Keratinocyte (primary cell): ENCODE data around the gene DCAF15. TPM values are rescaled to one million over a fixed set of nuclear protein-coding genes. Genes with fewer than 3 reads are reported as not detected.

Experiments
- DNase-seq: peaks from one replicate; pipeline ENCODE4 v3.0.0-alpha.2; 2011; ENCODE audit warnings: low read depth, missing footprints, low spot score
- FAIRE-seq: peaks from 2 replicates; lab custom pipeline; 2011; peaks lifted over from hg19 to GRCh38; lab: Jason Lieb, UNC
- H2AFZ ChIP-seq: 2 replicates; pipeline ENCODE4 v1.6.0; 2012; ENCODE audit warnings: low read length, control low read depth, inconsistent platforms; ENCODE audit not compliant: control insufficient read depth
- H3K27ac ChIP-seq: 2 replicates; pipeline ENCODE4 v1.5.1; 2011; ENCODE audit warnings: low read length; ENCODE audit not compliant: control insufficient read depth, insufficient read depth
- H3K27me3 ChIP-seq: 3 replicates; pipeline ENCODE4 v1.6.0; 2011; ENCODE audit warnings: low read length; ENCODE audit not compliant: control insufficient read depth, insufficient read depth; ENCODE audit errors: extremely low read depth
- H3K36me3 ChIP-seq, 2 experiments: 2 replicates in 1 of 2; 3 replicates in 1 of 2; pipeline ENCODE4 v1.5.1; 2011; ENCODE audit warnings: low read length in 2 of 2, mild to moderate bottlenecking in 1 of 2; ENCODE audit not compliant: control insufficient read depth in 2 of 2, insufficient read depth in 2 of 2; ENCODE audit errors: extremely low read depth in 1 of 2
- H3K4me1 ChIP-seq: 3 replicates; pipeline ENCODE4 v1.5.1; 2011; ENCODE audit warnings: low read length; ENCODE audit not compliant: control insufficient read depth, insufficient read depth; ENCODE audit errors: extremely low read depth
- H3K4me2 ChIP-seq: 3 replicates; pipeline ENCODE4 v1.6.0; 2011; ENCODE audit warnings: low read depth, low read length; ENCODE audit not compliant: control insufficient read depth, insufficient read depth; ENCODE audit errors: extremely low read depth
- H3K4me3 ChIP-seq, 3 experiments: fragments of 200-600 bp in 1 of 3; sonication (generic) in 1 of 3; 2 replicates in 2 of 3; 3 replicates in 1 of 3; pipeline ENCODE4 v1.5.1; 2011 to 2016; ENCODE audit warnings: low read length in 3 of 3, mild to moderate bottlenecking in 3 of 3, control low read depth in 2 of 3, inconsistent platforms in 1 of 3, low read depth in 1 of 3, mixed read lengths in 1 of 3, mixed run types in 1 of 3, moderate library complexity in 1 of 3; ENCODE audit not compliant: control insufficient read depth in 2 of 3, insufficient read depth in 2 of 3; ENCODE audit errors: extremely low read depth in 1 of 3
- H3K79me2 ChIP-seq: 2 replicates; pipeline ENCODE4 v1.6.0; 2012; ENCODE audit warnings: low read length; ENCODE audit not compliant: control insufficient read depth, insufficient read depth
- H3K9ac ChIP-seq: 3 replicates; pipeline ENCODE4 v1.6.0; 2011; ENCODE audit warnings: low read length; ENCODE audit not compliant: control insufficient read depth, insufficient read depth; ENCODE audit errors: extremely low read depth
- H3K9me1 ChIP-seq: 3 replicates; pipeline ENCODE4 v1.6.0; 2011; ENCODE audit warnings: low read length; ENCODE audit not compliant: control insufficient read depth, insufficient read depth; ENCODE audit errors: extremely low read depth
- H3K9me3 ChIP-seq: 2 replicates; pipeline ENCODE4 v1.5.1; 2012; ENCODE audit warnings: low read depth, low read length; ENCODE audit not compliant: control insufficient read depth
- H4K20me1 ChIP-seq: 3 replicates; pipeline ENCODE4 v1.6.0; 2011; ENCODE audit warnings: low read length; ENCODE audit not compliant: control insufficient read depth, insufficient read depth; ENCODE audit errors: extremely low read depth
- CTCF ChIP-seq, 3 experiments: IDR thresholded peaks in 1 of 3; conservative IDR thresholded peaks in 1 of 3; optimal IDR thresholded peaks in 1 of 3; 2 replicates in 2 of 3; 3 replicates in 1 of 3; pipeline versions ENCODE3 to v1.5.1; 2011; ENCODE audit warnings: low read length in 3 of 3, mild to moderate bottlenecking in 3 of 3, moderate library complexity in 2 of 3, control low read depth in 1 of 3, inconsistent platforms in 1 of 3; ENCODE audit not compliant: insufficient read depth in 2 of 3; ENCODE audit errors: extremely low read depth in 1 of 3
- EZH2 ChIP-seq: IDR thresholded peaks from one replicate; pipeline ENCODE4 v1.6.1; 2012; ENCODE audit warnings: inconsistent platforms, mild to moderate bottlenecking, low read length, moderate library complexity
- dilution Hi-C: fragments of 300-500 bp; cut with MboI; formaldehyde crosslinking; loops from one replicate; pipeline ENCODE4 v1.7.0; 2020; ENCODE audit warnings: low sequenced_read_pairs; ENCODE audit not compliant: extremely low pct_ligation_motif_present
- polyA plus RNA-seq, 5 experiments: library from polyadenylated mRNA; depleted of rRNA in 3 of 5; stranded (reverse) in 3 of 5; stranded (forward) in 1 of 5; unstranded in 1 of 5; fragments of >200 nt; gene quantifications; 1 replicate in 1 of 5; 2 replicates in 3 of 5; 3 replicates in 1 of 5; pipeline versions ENCODE4 v1.2.1 to v1.2.3, GENCODE V29; 2011 to 2012; ENCODE audit warnings: missing spikeins in 2 of 5, low read depth in 1 of 5, low replicate concordance in 1 of 5

The DCAF15 gene
- polyA plus RNA-seq, 1 donor (not counting 4 experiments of a cell fraction or from before 2014, with no cell fraction given): 15.1 TPM

- Histone ChIP-seq H3K9ac (no peak overlapping the region), H3K4me3 (no peak overlapping the region), H2AFZ (no peak overlapping the region), H3K4me2 (no peak overlapping the region), H3K9me3 (no peaks in the 10 kb centered on the region), H3K36me3 (peaks cover 21 to 24% of the 10 kb centered on the region in 2 experiments), H3K4me1 (no peaks in the 10 kb centered on the region), H3K79me2 (no peaks in the 10 kb centered on the region), H3K27me3 (no peaks in the 10 kb centered on the region), H4K20me1 (no peaks in the 10 kb centered on the region), H3K27ac (no peak overlapping the region), H3K9me1 (no peaks in the 10 kb centered on the region)
- no peak for FAIRE-seq
- DNase-seq: no peak
- TF ChIP-seq CTCF (optimal IDR thresholded peaks at IDR 0.05 in 1 of 3, IDR thresholded peaks at IDR 0.05 in 1 of 3, conservative IDR thresholded peaks at IDR 0.05 in 1 of 3; ENCODE audit: extremely low read depth in 1 of 3, insufficient read depth in 2 of 3, low read length in 3 of 3) (no peak), EZH2 (no peak)
- dilution Hi-C loops: no loop called here
These were observed 33.4 kb upstream of the DCAF15 start for GRCh38 chr19:13918726-13919411.

- Histone ChIP-seq H3K9ac (no peak overlapping the region), H4K20me1 (no peaks in the 10 kb centered on the region), H3K4me2 (no peak overlapping the region), H3K27me3 (no peaks in the 10 kb centered on the region), H3K4me1 (no peaks in the 10 kb centered on the region), H3K36me3 (peaks cover 22 to 24% of the 10 kb centered on the region in 2 experiments), H3K79me2 (no peaks in the 10 kb centered on the region), H3K4me3 (no peak overlapping the region), H3K9me1 (no peaks in the 10 kb centered on the region), H3K27ac (no peak overlapping the region), H3K9me3 (no peaks in the 10 kb centered on the region), H2AFZ (no peak overlapping the region)
- TF ChIP-seq EZH2 (no peak), CTCF (optimal IDR thresholded peaks at IDR 0.05 in 1 of 3, IDR thresholded peaks at IDR 0.05 in 1 of 3, conservative IDR thresholded peaks at IDR 0.05 in 1 of 3; ENCODE audit: extremely low read depth in 1 of 3, insufficient read depth in 2 of 3, low read length in 3 of 3) (no peak)
- dilution Hi-C loops: no loop called here
- FAIRE-seq (no peak), DNase-seq (no peak)
These were observed 31.8 kb upstream of the DCAF15 start for GRCh38 chr19:13920524-13920923.
